Measurements from ENCODE around the gene RPAP2. TPM values are rescaled to one million over a fixed set of nuclear protein-coding genes. Genes with fewer than 3 reads are reported as not detected.
A peak's percentile ranks its signal among the peaks of the same experiment; 100 is the strongest.

RPAP2 gene
- total and polyA plus RNA-seq, 10 of the 15 experiments (the other 5 are each of a cell fraction or from before 2014, with no cell fraction given): 11.4 to 39.5 (median 21.7) TPM

DNA sequence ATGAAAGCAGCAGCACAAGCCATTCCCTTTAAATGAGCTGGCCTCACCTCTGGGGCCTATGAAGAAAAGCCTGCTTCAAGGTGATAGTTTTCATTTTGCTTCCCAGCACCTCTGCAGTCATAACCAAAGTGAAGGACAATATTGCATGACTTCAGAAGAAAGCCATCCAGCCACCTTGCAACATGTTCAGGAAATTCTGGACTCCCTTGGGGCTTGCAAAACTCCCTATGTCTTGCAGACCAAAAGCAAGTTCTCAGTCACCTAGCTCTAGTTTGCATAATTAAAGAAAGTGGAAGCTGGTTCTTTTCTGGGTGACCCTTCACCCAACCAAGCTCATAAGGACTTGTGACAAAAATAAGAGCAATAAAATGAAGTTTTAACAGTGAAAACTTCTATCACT lies 100.2 kb downstream of the RPAP2 start (continued):
- TF ChIP-seq ZNF622 (IDR thresholded peaks at IDR 0.05): no peak
- 0 out of 2 replicates have a peak, but pooled peaks have one; percentile 29 for TF ChIP-seq TCF12 (IDR thresholded peaks at IDR 0.05; ENCODE audit: low read depth, low read length)
- no peak for TF ChIP-seq SREBF2 (IDR thresholded peaks at IDR 0.05; ENCODE audit: low read length)
- TF ChIP-seq DPF2 (IDR thresholded peaks at IDR 0.05): peak; percentile 44; the same call in 1 of the 2 replicates
- no peak for TF ChIP-seq ELK1 (IDR thresholded peaks at IDR 0.05; ENCODE audit: low read depth, low read length)
- TF ChIP-seq FOS (IDR thresholded peaks at IDR 0.05; ENCODE audit: borderline replicate concordance, extremely low read depth, insufficient read length): no peak
- TF ChIP-seq FOXM1 (IDR thresholded peaks at IDR 0.05; ENCODE audit: low read depth, low read length): peak; percentile 72; the same call in 1 of the 2 replicates
- TF ChIP-seq, protein P1, sequence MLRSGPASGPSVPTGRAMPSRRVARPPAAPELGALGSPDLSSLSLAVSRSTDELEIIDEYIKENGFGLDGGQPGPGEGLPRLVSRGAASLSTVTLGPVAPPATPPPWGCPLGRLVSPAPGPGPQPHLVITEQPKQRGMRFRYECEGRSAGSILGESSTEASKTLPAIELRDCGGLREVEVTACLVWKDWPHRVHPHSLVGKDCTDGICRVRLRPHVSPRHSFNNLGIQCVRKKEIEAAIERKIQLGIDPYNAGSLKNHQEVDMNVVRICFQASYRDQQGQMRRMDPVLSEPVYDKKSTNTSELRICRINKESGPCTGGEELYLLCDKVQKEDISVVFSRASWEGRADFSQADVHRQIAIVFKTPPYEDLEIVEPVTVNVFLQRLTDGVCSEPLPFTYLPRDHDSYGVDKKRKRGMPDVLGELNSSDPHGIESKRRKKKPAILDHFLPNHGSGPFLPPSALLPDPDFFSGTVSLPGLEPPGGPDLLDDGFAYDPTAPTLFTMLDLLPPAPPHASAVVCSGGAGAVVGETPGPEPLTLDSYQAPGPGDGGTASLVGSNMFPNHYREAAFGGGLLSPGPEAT (IDR thresholded peaks at IDR 0.05; ENCODE audit: low read depth): peak; percentile 54; the same call in 1 of the 2 replicates
- no peak for TF ChIP-seq SIX5 (IDR thresholded peaks at IDR 0.05; ENCODE audit: low read depth, low read length, severe bottlenecking)
- TF ChIP-seq SMAD1 (IDR thresholded peaks at IDR 0.05; ENCODE audit: low read depth, partially characterized antibody): no peak
- peak; percentile 36; the same call in 1 of the 2 replicates for TF ChIP-seq NBN (IDR thresholded peaks at IDR 0.05)
- TF ChIP-seq TCF3 (IDR thresholded peaks at IDR 0.05; ENCODE audit: borderline replicate concordance, insufficient read depth, low read depth, low read length): no peak
- no peak for TF ChIP-seq ASH2L (IDR thresholded peaks at IDR 0.05; ENCODE audit: borderline replicate concordance, low read depth)
- peak; percentile 61; the same call in 1 of the 2 replicates for TF ChIP-seq NR2F1 (conservative IDR thresholded peaks at IDR 0.05)
- TF ChIP-seq YBX1 (IDR thresholded peaks at IDR 0.05): no peak
- 0 out of 2 replicates have a peak, but pooled peaks have one; percentile 17 for TF ChIP-seq CREB1 (IDR thresholded peaks at IDR 0.05; ENCODE audit: low read depth)
- TF ChIP-seq EP300 (IDR thresholded peaks at IDR 0.05; ENCODE audit: borderline replicate concordance in 1 of 2, control insufficient read depth in 1 of 2, low read depth in 2 of 2, low read length in 2 of 2): peak in 1 of 2 experiments; percentile 49; a peak in 1 of 4 replicates
- no peak for TF ChIP-seq NFXL1 (IDR thresholded peaks at IDR 0.05; ENCODE audit: borderline replicate concordance)
- TF ChIP-seq SMAD5 (IDR thresholded peaks at IDR 0.05; ENCODE audit: low read depth): no peak
- no peak for TF ChIP-seq SIN3A (IDR thresholded peaks at IDR 0.05; ENCODE audit: low read depth, low read length)
- TF ChIP-seq RB1 (IDR thresholded peaks at IDR 0.05; ENCODE audit: borderline replicate concordance): no peak
- no peak for TF ChIP-seq CHD4 (IDR thresholded peaks at IDR 0.05)
- no peak for TF ChIP-seq BMI1 (IDR thresholded peaks at IDR 0.05; ENCODE audit: borderline replicate concordance)
- TF ChIP-seq ZBED1 (IDR thresholded peaks at IDR 0.05; ENCODE audit: borderline replicate concordance): no peak
- TF ChIP-seq POLR2AphosphoS2 (IDR thresholded peaks at IDR 0.05; ENCODE audit: low read depth, low read length): no peak
- peak; percentile 12; the same call in 1 of the 2 replicates for TF ChIP-seq CREM (IDR thresholded peaks at IDR 0.05; ENCODE audit: low read depth)
- no peak for TF ChIP-seq POLR2AphosphoS5 (IDR thresholded peaks at IDR 0.05; ENCODE audit: low read length)
- TF ChIP-seq FOXK2 (IDR thresholded peaks at IDR 0.05): no peak
- no peak for TF ChIP-seq PBX3 (IDR thresholded peaks at IDR 0.05; ENCODE audit: insufficient replicate concordance, low read depth, low read length)
- TF ChIP-seq WRNIP1 (IDR thresholded peaks at IDR 0.05; ENCODE audit: borderline replicate concordance, low read depth, low read length): no peak
- TF ChIP-seq SRF (IDR thresholded peaks at IDR 0.05; ENCODE audit: low read depth in 2 of 2, low read length in 2 of 2): no peak
- peak; percentile 86; the same call in 2 of the 3 replicates for TF ChIP-seq POU2F2 (IDR thresholded peaks at IDR 0.05; ENCODE audit: borderline replicate concordance, low read depth, low read length)
